GM23248 (cell line): Measurements from ENCODE around the gene RRBP1.

Experiments used
- EZH2 ChIP-seq: fragments of 200-600 bp; sonication (generic); IDR thresholded peaks from 2 replicates; pipeline ENCODE4 v1.6.1; 2018; ENCODE audit warnings: antibody characterized with exemption, mild to moderate bottlenecking; ENCODE audit not compliant: insufficient read depth, poor library complexity, severe bottlenecking
- EZH2phosphoT487 ChIP-seq: fragments of 200-600 bp; sonication (generic); IDR thresholded peaks from 2 replicates; pipeline ENCODE4 v1.6.1; 2018; ENCODE audit warnings: antibody characterized with exemption, moderate library complexity, mild to moderate bottlenecking, low read depth; ENCODE audit not compliant: insufficient read depth

DNA sequence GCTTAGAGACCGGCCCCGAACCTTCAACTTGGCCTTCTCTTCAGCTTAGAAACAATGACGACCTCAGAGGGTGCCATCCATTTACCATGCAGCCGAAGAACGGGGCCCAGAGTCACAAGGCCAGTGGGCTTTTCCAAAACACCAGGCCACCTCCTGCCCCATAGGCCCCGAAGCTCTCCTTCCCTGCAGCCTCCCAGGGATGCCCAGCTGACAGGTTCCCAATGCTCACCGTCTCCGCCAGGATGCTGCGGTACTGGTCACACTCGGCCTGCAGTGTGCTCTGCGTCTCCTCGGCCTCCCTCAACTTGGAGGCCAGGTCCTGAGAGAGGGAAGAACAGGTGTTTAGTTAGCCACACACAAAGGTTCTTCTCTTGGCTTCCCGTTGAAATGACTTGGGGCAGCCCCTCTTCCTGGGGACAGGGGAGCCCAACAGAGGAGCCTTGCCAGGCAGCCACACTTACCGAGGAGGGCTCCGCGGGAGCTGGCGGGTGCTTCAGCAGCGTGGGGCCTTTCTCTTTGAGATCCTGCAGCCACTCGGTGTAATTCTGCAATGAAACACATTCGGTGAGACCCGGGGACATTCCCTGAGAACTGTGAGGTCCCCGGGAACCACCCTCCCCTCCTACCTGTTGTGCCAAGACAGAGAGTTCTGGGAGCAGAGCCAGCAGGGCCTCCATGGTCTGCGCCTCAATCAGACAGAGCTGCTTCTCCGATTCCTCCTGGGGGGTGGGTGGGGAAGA is 60.6 kb downstream of the RRBP1 start:
- TF ChIP-seq EZH2 (no peak), EZH2phosphoT487 (no peak)
